GM12801 (cell line): ENCODE measurements around the gene DUSP18.

Experiments
- TF ChIP-seq, protein P1 (sequence below): IDR thresholded peaks from one replicate; pipeline ENCODE4 v1.5.1; 2011; ENCODE audit warnings: control low read depth; ENCODE audit not compliant: insufficient read length; ENCODE audit errors: extremely low read depth

Gene DUSP18

DNA sequence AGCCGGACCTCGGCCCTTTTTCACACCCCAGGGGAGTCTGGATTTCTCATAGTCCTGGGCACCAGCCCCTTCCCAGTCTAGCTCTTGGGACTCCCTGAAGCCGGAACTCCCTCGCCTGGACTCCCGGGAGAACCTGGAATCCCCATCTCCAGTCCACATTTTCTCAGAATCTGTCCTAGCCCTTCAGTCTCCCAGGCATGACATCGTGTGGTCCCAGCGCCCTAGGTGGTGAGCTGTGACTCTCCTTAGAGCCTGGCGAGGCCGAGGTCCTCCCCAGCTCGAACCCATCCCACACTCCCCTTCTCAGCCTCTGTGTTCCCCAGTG lies 673 bp upstream of the DUSP18 start:
- TF ChIP-seq, protein P1, sequence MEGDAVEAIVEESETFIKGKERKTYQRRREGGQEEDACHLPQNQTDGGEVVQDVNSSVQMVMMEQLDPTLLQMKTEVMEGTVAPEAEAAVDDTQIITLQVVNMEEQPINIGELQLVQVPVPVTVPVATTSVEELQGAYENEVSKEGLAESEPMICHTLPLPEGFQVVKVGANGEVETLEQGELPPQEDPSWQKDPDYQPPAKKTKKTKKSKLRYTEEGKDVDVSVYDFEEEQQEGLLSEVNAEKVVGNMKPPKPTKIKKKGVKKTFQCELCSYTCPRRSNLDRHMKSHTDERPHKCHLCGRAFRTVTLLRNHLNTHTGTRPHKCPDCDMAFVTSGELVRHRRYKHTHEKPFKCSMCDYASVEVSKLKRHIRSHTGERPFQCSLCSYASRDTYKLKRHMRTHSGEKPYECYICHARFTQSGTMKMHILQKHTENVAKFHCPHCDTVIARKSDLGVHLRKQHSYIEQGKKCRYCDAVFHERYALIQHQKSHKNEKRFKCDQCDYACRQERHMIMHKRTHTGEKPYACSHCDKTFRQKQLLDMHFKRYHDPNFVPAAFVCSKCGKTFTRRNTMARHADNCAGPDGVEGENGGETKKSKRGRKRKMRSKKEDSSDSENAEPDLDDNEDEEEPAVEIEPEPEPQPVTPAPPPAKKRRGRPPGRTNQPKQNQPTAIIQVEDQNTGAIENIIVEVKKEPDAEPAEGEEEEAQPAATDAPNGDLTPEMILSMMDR, result no peak

DNA sequence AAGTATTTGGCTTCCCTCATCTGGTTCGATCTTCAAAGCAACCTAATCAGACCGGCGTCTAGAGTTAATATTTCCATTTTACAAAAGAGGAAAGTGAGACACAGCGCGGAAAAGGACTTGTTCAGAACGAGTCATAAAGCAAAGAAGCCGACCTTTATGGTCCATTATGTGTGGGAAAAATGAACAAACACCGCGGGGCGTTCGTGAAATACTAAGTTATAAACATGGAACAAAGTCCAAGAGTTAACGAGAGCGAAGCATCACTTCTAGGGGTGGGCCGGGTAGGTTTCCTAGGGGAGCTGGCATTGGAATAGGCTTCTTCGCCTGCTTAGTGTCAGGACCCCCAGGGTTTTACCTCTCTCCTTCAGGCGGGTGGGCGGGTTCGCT lies 575 bp downstream of the DUSP18 start:
- TF ChIP-seq, protein P1, result no peak

DNA sequence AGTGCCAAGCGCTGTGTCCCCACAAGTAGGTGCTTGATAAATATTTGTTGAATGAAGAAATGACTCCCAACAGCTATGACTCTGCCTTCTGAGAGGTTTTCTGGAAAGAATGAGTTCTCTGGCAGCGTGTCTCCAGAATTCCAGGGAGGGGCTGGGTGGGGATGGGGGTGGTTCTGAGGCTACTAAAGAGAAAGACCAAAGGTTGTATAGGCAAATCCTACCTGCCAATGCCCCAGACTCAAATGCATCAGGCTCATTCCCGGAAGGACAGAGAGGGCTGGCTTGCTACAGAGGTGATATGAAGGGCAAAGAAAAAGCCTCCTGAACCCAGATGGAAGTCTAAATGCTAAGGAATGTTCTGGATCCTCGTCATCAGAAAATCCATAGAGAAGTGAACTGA lies 1.9 kb downstream of the DUSP18 start:
- TF ChIP-seq, protein P1, result no peak

DNA sequence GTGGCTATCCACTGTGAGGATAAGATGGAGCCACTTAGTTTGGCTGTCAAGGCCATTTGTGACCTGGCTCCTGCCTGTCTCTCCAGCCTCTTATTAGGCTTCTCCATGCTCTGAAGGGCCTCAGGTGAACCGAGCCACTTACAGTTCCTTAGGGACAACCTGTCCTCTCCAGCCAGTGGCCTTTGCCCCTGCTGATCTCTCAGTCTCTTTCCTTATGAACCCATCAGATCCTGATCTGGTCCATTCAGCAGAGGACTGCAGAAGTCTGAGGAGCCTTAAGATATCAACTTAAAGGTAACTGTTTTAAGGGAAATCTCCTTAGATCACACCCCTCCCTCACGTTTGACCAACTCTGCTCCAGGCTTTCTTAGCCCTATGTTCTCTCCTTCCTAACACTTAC lies 2.4 kb downstream of the DUSP18 start:
- TF ChIP-seq, protein P1, result no peak

DNA sequence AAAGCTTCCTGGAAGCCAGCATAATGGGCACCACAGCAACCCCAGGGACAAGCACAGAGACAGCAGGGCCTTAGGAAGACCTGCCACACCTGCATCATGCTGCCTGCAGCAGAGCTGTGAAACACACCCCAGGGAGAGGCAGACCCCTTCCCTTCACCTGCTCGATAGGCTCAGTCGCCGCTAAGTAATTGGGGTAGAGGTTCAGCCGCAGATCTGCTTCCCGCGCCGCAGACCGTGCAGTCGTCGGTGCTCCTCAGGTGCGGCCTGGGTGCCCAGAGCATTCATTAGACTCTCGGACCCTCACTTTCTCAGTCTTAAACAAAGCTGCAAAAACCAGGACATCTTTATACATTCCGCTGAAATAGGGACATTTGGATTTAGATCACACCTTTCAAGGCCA lies 2.9 kb downstream of the DUSP18 start:
- TF ChIP-seq, protein P1, result no peak

DNA sequence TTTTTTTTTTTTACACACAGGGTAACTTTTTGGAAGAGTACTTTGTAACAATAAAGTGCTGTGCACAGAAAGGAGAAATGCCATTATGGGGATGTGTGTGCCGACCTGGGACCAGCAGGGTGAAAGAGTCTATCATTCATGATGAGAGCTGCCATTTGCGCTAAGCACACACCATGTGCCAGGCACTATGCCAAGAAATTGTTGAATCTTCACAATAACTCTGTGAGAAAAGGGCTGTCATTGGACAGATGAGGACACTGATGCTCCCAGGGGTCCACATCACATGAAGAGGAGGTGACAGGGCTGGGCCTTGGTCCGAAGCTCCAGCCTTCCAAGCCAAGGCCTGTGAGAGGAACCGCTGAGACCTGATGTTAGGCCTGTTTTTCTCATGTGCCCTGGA lies 5.6 kb downstream of the DUSP18 start:
- TF ChIP-seq, protein P1, result no peak

DNA sequence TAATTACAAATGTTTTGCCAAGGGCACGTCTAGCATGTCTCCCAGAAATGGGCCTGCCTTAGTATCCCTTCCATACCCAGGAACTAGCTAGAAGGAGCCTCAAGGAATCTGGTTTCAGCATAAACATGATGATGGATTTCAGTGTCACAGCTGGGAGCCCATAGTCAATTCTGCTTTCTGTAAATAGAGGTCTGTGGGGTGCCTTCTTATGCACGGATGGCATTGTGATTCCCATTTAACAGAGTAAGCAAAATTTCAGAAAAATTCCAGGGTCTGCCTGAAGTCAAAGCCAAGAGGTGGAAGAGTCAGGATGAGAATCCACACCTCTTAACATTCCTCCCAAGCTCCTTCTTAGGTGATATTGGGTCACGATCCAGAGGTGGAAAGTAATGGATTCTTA lies 12.1 kb downstream of the DUSP18 start:
- TF ChIP-seq, protein P1, result no peak

DNA sequence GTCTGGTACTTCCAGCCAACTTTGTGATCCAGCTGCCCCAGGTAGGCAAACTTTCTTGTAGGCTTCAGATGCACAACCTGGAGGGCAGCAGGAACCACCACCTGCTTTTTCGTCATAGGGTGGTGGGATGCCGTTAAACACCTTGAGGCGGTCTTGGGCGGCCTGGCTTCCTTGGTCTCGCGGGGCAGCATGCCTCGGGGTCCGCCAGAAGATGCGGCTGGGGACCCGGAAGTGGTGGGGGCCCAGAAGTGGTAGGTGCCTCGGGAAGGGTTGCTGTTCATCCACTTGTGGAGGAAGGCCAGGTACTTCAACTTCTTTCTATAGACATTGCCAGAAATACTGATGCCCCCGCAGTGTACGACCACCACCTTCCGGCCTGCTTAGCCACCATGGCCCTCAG lies 13.3 kb downstream of the DUSP18 start:
- TF ChIP-seq, protein P1, result no peak
